OCI-LY1 (cell line): ENCODE measurements around the gene EMILIN3.

Experiments used
- H2AFZ ChIP-seq: fragments of 200-600 bp; sonication (generic), shearing (Covaris generic); 2 replicates; pipeline ENCODE4 v1.6.0; 2014; ENCODE audit warnings: antibody characterized with exemption, mild to moderate bottlenecking, low read length
- H3F3A ChIP-seq: fragments of 200-600 bp; sonication (generic), shearing (Covaris generic); 2 replicates; pipeline ENCODE4 v1.6.0; 2014; ENCODE audit warnings: mild to moderate bottlenecking, antibody characterized with exemption, low read length, moderate library complexity; ENCODE audit not compliant: insufficient read depth
- H3K27ac ChIP-seq: fragments of 200-600 bp; sonication (generic); 2 replicates; pipeline ENCODE4 v1.5.1; 2014; ENCODE audit warnings: low read length, mixed run types, mild to moderate bottlenecking, low read depth; ENCODE audit not compliant: poor library complexity, severe bottlenecking
- H3K27me3 ChIP-seq: fragments of 200-600 bp; sonication (generic); 2 replicates; pipeline ENCODE4 v1.6.0; 2014; ENCODE audit warnings: antibody characterized with exemption, mild to moderate bottlenecking, low read length, moderate library complexity; ENCODE audit not compliant: insufficient read depth
- H3K36me3 ChIP-seq: fragments of 200-600 bp; sonication (generic); 2 replicates; pipeline ENCODE4 v1.6.1; 2014; ENCODE audit warnings: mild to moderate bottlenecking, antibody characterized with exemption, low read length, moderate library complexity, mixed read lengths; ENCODE audit not compliant: insufficient read depth
- H3K4me1 ChIP-seq: fragments of 200-600 bp; sonication (generic); 2 replicates; pipeline ENCODE4 v1.5.1; 2014; ENCODE audit warnings: mild to moderate bottlenecking, low read length, moderate library complexity; ENCODE audit not compliant: insufficient read depth, severe bottlenecking
- H3K4me2 ChIP-seq: fragments of 200-600 bp; sonication (generic), shearing (Covaris generic); 2 replicates; pipeline ENCODE4 v1.6.1; 2014; ENCODE audit warnings: low read length
- H3K4me3 ChIP-seq: fragments of 200-600 bp; sonication (generic); 2 replicates; pipeline ENCODE4 v1.5.1; 2014; ENCODE audit warnings: low read length, low read depth, mild to moderate bottlenecking, mixed read lengths; ENCODE audit not compliant: poor library complexity, severe bottlenecking
- H3K79me2 ChIP-seq: fragments of 200-600 bp; shearing (Covaris generic); 2 replicates; pipeline ENCODE4 v1.6.1; 2016; ENCODE audit warnings: mixed run types, low read length, mixed read lengths; ENCODE audit not compliant: insufficient read depth
- H3K9ac ChIP-seq: fragments of 200-600 bp; sonication (generic), shearing (Covaris generic); 2 replicates; pipeline ENCODE4 v1.6.1; 2014; ENCODE audit warnings: mild to moderate bottlenecking, low read length, mixed read lengths
- H3K9me2 ChIP-seq: fragments of 200-600 bp; sonication (generic), shearing (Covaris generic); 2 replicates; pipeline ENCODE4 v1.6.1; 2014; ENCODE audit warnings: low read depth, mild to moderate bottlenecking, low read length, mixed read lengths
- H3K9me3 ChIP-seq: fragments of 200-600 bp; shearing (Covaris generic); 2 replicates; pipeline ENCODE4 v1.6.1; 2014; ENCODE audit warnings: low read length, mixed read lengths
- H4K20me1 ChIP-seq: fragments of 200-600 bp; sonication (generic), shearing (Covaris generic); 2 replicates; pipeline ENCODE4 v1.6.0; 2016; ENCODE audit warnings: mild to moderate bottlenecking, low read length; ENCODE audit not compliant: insufficient read depth
- EZH2 ChIP-seq: fragments of 200-600 bp; sonication (generic), shearing (Covaris generic); IDR thresholded peaks from 2 replicates; pipeline ENCODE4 v1.8.0; 2017; ENCODE audit warnings: borderline replicate concordance, mixed run types, mild to moderate bottlenecking, antibody characterized with exemption, low read length, moderate library complexity, mixed read lengths
- TF ChIP-seq, protein P1 (sequence below): fragments of 200-600 bp; sonication (generic), shearing (Covaris generic); IDR thresholded peaks from 2 replicates; pipeline ENCODE4 v1.5.1; 2017; ENCODE audit warnings: mild to moderate bottlenecking, antibody characterized with exemption, low read length, moderate library complexity, mixed read lengths

The EMILIN3 gene

DNA sequence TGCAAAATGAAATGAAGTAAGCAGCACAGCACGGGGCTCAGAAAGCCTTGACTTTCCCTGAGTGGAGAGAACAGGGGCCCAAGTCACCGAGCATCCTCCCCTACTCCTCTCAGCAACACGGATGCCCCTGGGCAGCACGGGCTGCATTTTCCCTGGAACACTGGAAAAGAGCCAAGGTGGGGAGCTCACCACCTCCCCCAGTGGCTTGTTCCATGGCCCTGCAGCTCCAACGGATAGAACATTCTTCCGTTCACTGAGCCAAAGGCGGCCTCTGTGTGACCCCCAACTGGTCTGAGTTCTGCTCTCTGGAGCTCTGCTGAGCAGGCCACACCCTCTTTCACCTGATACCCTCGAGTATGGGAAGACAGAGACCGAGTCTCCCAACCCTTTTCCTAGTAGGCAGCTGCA lies 20.8 kb upstream of the EMILIN3 start:
- H3K27me3 ChIP-seq: no peaks in the 10 kb centered on the region
- H3K36me3 ChIP-seq: no peaks in the 10 kb centered on the region
- no peaks in the 10 kb centered on the region for H3K4me1 ChIP-seq
- no peaks in the 10 kb centered on the region for H3K9me3 ChIP-seq
- no peaks in the 10 kb centered on the region for H3F3A ChIP-seq
- H3K9me2 ChIP-seq: no peaks in the 10 kb centered on the region
- no peak overlapping the region for H3K27ac ChIP-seq
- H3K9ac ChIP-seq: no peak overlapping the region
- no peaks in the 10 kb centered on the region for H3K79me2 ChIP-seq
- TF ChIP-seq, protein P1, sequence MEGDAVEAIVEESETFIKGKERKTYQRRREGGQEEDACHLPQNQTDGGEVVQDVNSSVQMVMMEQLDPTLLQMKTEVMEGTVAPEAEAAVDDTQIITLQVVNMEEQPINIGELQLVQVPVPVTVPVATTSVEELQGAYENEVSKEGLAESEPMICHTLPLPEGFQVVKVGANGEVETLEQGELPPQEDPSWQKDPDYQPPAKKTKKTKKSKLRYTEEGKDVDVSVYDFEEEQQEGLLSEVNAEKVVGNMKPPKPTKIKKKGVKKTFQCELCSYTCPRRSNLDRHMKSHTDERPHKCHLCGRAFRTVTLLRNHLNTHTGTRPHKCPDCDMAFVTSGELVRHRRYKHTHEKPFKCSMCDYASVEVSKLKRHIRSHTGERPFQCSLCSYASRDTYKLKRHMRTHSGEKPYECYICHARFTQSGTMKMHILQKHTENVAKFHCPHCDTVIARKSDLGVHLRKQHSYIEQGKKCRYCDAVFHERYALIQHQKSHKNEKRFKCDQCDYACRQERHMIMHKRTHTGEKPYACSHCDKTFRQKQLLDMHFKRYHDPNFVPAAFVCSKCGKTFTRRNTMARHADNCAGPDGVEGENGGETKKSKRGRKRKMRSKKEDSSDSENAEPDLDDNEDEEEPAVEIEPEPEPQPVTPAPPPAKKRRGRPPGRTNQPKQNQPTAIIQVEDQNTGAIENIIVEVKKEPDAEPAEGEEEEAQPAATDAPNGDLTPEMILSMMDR: no peak
- no peak for TF ChIP-seq EZH2
- H4K20me1 ChIP-seq: no peaks in the 10 kb centered on the region
- no peak overlapping the region for H2AFZ ChIP-seq
- no peak overlapping the region for H3K4me2 ChIP-seq
- no peak overlapping the region for H3K4me3 ChIP-seq

DNA sequence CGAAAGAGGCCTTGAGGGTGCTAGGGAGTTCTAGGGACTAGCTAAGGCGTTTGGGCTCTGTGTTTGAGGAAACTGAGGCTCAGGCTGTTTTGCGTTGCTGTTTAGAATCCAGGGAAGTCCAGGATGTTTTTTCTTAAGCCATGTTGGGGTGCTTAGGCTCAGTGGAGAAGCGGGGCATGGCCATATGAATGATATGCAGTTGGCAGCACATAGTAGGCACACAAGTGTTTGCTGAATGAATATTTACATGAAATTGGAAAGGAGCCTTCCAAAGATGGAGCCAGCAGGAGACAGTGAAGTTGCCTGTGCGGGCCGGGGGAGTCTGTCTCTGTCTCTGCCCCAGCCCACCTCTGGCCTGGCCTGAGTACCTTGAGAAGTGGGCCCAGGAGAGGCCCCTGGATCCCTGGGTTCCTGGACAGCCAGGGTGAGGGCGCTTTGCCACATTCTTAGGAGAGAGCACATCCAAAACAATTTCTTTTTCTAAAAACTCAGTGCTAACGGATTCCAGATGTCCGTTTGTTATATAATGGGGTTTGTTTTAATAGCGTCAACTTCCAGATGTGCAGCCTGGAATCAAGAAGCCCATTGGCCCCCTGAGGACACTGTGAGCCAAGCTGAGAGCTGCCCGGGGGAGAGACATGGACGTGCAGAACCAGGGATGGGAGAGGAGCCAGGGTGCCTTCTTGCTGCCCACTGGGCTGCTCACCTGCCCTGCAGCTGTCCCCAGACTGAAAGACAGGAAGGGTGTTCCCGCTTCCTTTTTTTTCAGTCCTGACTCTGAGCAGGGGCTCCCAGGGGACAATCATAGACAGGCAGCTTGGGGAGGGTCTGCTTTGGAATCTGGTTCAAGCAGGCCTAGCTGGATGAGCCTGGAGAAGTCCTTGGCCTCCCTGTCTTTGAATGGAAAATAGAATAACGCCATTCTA lies 20.1 kb upstream of the EMILIN3 start:
- Histone ChIP-seq H3K4me3 (no peak overlapping the region), H3K9me2 (no peaks in the 10 kb centered on the region), H3K27ac (no peak overlapping the region), H3K4me2 (no peak overlapping the region), H3K9me3 (no peaks in the 10 kb centered on the region), H4K20me1 (no peaks in the 10 kb centered on the region), H2AFZ (no peak overlapping the region), H3K27me3 (no peaks in the 10 kb centered on the region), H3K9ac (no peak overlapping the region), H3F3A (no peaks in the 10 kb centered on the region), H3K36me3 (no peaks in the 10 kb centered on the region), H3K4me1 (no peaks in the 10 kb centered on the region), H3K79me2 (no peaks in the 10 kb centered on the region)
- TF ChIP-seq, protein P1: no peak
- TF ChIP-seq EZH2: no peak

DNA sequence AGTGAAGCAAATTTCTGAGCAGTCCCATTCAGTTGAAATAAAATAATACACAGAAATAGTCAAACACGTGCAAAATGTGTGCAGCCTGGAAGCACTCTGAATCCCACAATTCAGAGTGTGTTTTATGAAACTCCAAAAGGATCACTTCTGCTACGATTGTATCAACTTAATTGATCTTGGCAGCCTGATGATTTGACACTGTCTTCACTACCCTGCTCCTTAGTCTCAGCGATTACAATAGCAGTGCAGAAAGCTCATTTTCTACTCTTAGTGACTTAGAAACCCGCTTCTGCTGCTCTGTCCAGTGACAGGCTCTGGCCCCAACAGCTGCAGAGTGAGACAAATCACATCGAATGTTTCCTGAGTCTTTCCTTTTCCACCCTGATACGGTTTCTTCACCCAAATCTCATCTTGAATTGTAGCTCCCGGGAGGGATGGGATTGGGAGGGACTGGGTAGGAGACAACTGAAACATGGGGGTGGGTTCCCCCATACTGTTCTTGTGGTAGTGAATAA lies 16.2 kb upstream of the EMILIN3 start:
- Histone ChIP-seq H3K79me2 (no peaks in the 10 kb centered on the region), H3K4me2 (no peak overlapping the region), H3K36me3 (no peaks in the 10 kb centered on the region), H4K20me1 (no peaks in the 10 kb centered on the region), H3K4me3 (no peak overlapping the region), H3K9me3 (no peaks in the 10 kb centered on the region), H3F3A (no peaks in the 10 kb centered on the region), H3K27me3 (no peaks in the 10 kb centered on the region), H3K4me1 (no peaks in the 10 kb centered on the region), H3K9me2 (no peaks in the 10 kb centered on the region), H2AFZ (no peak overlapping the region), H3K27ac (no peak overlapping the region), H3K9ac (no peak overlapping the region)
- TF ChIP-seq, protein P1: no peak
- TF ChIP-seq EZH2: no peak
